Activated T-cell treated with anti-CD3 and anti-CD28 coated beads, Interleukin-2, amount 50 U/mL, for 48 hours (primary cell): ENCODE results near the gene XPO1.
"Not testable (repeated sequence)": the region's sequence is repeated elsewhere in the genome, so short reads cannot be mapped to it uniquely, and the experiment has no call there.

Source experiments
- DNase-seq, 2 experiments: peaks; one replicate each; pipeline ENCODE4 v3.0.0-alpha.2; 2020

Gene XPO1

GRCh38 chr2:61530749-61531148, 7.4 kb downstream of the XPO1 start:
- no peak for DNase-seq

GRCh38 chr2:61529944-61530735, 8.0 kb downstream of the XPO1 start:
- no peak for DNase-seq

GRCh38 chr2:61520261-61520660, 17.9 kb downstream of the XPO1 start:
- no peak for DNase-seq

GRCh38 chr2:61512768-61513398, 25.3 kb downstream of the XPO1 start:
- DNase-seq, result no peak

GRCh38 chr2:61510674-61511671, 27.2 kb downstream of the XPO1 start:
- DNase-seq, result no peak

GRCh38 chr2:61504949-61505348, 33.2 kb downstream of the XPO1 start:
- DNase-seq, result no peak

- no peak for DNase-seq
Observed at GRCh38 chr2:61499060-61499459, 39.1 kb downstream of the XPO1 start.

GRCh38 chr2:61493523-61493942, 44.6 kb downstream of the XPO1 start:
- DNase-seq, result no peak

- no peak for DNase-seq
Observed at GRCh38 chr2:61492476-61492875, 45.7 kb downstream of the XPO1 start.

- DNase-seq, result no peak
Observed at GRCh38 chr2:61485281-61485680, 52.9 kb downstream of the XPO1 start.

GRCh38 chr2:61478086-61478485, 60.1 kb downstream of the XPO1 start:
- no peak for DNase-seq

- DNase-seq, result not testable (repeated sequence)
Observed at GRCh38 chr2:61476929-61477589, 61.1 kb downstream of the XPO1 start.

GRCh38 chr2:61471905-61472805, 66.0 kb downstream of the XPO1 start:
- peak in 1 of 2 experiments; percentile 36 for DNase-seq

- DNase-seq, result peak; percentile 92 to 93
Observed at GRCh38 chr2:61470965-61471904, 66.9 kb downstream of the XPO1 start, which contains the start of gene USP34. USP34 (minus strand) TSS chr2:61471087; CDS start chr2:61470692, 395 bp downstream.

GRCh38 chr2:61470122-61470951, 67.8 kb downstream of the XPO1 start:
- DNase-seq, result peak; percentile 88 to 89

GRCh38 chr2:61469424-61470121, 68.6 kb downstream of the XPO1 start:
- DNase-seq, result no peak

- DNase-seq, result not testable (repeated sequence)
Observed at GRCh38 chr2:61468231-61468630, 69.9 kb downstream of the XPO1 start.

GRCh38 chr2:61465045-61465444, 73.1 kb downstream of the XPO1 start:
- DNase-seq, result no peak
